Right lobe of liver (tissue), 4 donors: ENCODE data around the gene CD7.

Source experiments
- CTCF ChIP-seq, 4 donors: fragments of 200-600 bp in 3 of 4; fragments of 450-650 bp in 1 of 4; IDR thresholded peaks; one replicate each; pipeline versions ENCODE4 v1.5.1 to v1.8.0; 2016 to 2022; ENCODE audit warnings: antibody characterized with exemption in 4 of 4, mild to moderate bottlenecking in 2 of 4
- POLR2A ChIP-seq: fragments of 450-650 bp; IDR thresholded peaks from one replicate; pipeline ENCODE4 v1.6.1; 2017; ENCODE audit warnings: antibody characterized with exemption, mild to moderate bottlenecking
- donor health status: DM: no; HTN: no; CAD: no.
- donor health status: DM: no; HTN: no; CAD: no.
- donor health status: DM: no; HTN: yes; CAD: no.

GRCh38 chr17:82270651-82271050 is 46.8 kb downstream of the CD7 start:
- no peak for TF ChIP-seq POLR2A
- TF ChIP-seq CTCF (IDR thresholded peaks at IDR 0.05) = no peak
